Nephron (organoid): Measurements from ENCODE around the gene LTO1.

Experiments
- H3K27ac Mint-ChIP-seq, 3 experiments: 2 replicates each; pipeline ENCODE4 v1.8.0; 2020; ENCODE audit warnings: mixed read lengths in 3 of 3, mild to moderate bottlenecking in 2 of 3, moderate library complexity in 1 of 3
- H3K27me3 Mint-ChIP-seq: 2 replicates; pipeline ENCODE4 v1.8.0; 2021; ENCODE audit warnings: low read depth, mild to moderate bottlenecking, moderate library complexity, mixed read lengths
- H3K36me3 Mint-ChIP-seq: 2 replicates; pipeline ENCODE4 v1.8.0; 2020; ENCODE audit warnings: low read depth, mixed read lengths
- H3K4me1 Mint-ChIP-seq: 2 replicates; pipeline ENCODE4 v1.8.0; 2020; ENCODE audit warnings: mixed read lengths
- H3K4me3 Mint-ChIP-seq, 3 experiments: 2 replicates each; pipeline ENCODE4 v1.8.0; 2020; ENCODE audit warnings: mild to moderate bottlenecking in 3 of 3, mixed read lengths in 3 of 3, moderate library complexity in 2 of 3
- H3K9me3 Mint-ChIP-seq: 2 replicates; pipeline ENCODE4 v1.8.0; 2020; ENCODE audit warnings: mixed read lengths
- TF ChIP-seq, protein P1 (sequence below), 3 experiments: fragments of 200-600 bp; sonication (generic); IDR thresholded peaks; one replicate each; pipeline ENCODE4 v1.5.0; 2021; ENCODE audit warnings: antibody characterized with exemption in 3 of 3; ENCODE audit not compliant: unreplicated experiment in 3 of 3

LTO1 gene

DNA sequence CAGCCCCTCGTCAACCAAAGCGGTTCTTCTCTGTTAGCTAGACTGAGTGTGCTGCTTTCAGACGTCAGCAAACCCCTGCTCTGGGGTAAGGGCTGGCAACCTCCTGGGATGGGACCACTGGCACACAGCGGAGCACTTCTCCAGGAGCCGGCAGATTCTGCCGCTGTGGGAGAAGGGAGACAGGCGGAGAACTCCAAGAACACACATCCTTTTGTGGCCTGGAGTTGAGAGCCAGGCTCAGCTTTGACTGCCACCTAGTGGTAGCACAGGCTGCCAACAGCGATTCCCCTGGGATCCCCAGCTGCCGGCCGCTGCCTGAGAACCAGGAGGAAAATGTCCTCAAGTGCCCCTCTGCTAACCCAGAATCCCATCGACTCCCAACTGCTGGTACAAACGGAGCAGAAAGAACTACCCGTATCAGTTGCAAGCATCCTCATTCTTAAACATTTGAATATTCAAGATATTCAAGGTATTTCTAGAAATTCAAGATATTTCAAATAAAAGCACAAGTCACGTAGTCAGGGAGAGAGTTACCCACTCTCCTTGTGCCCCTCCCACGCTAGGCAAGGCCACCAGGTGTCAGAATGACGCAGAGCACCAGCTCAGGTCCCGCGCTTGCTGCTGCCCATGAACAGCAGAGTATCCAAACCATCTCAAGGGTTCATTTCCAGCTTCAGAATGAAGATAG lies 4.9 kb downstream of the LTO1 start:
- no peaks in the 10 kb centered on the region for H3K27me3 Mint-ChIP-seq
- TF ChIP-seq, protein P1, sequence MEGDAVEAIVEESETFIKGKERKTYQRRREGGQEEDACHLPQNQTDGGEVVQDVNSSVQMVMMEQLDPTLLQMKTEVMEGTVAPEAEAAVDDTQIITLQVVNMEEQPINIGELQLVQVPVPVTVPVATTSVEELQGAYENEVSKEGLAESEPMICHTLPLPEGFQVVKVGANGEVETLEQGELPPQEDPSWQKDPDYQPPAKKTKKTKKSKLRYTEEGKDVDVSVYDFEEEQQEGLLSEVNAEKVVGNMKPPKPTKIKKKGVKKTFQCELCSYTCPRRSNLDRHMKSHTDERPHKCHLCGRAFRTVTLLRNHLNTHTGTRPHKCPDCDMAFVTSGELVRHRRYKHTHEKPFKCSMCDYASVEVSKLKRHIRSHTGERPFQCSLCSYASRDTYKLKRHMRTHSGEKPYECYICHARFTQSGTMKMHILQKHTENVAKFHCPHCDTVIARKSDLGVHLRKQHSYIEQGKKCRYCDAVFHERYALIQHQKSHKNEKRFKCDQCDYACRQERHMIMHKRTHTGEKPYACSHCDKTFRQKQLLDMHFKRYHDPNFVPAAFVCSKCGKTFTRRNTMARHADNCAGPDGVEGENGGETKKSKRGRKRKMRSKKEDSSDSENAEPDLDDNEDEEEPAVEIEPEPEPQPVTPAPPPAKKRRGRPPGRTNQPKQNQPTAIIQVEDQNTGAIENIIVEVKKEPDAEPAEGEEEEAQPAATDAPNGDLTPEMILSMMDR (IDR thresholded peaks at IDR 0.05; ENCODE audit: unreplicated experiment in 3 of 3) = peak; percentile 91 to 97 (median 95)
- peak overlapping the region; percentile 67 to 79 (median 74) for H3K4me3 Mint-ChIP-seq
- H3K4me1 Mint-ChIP-seq = peaks cover 19% of the 10 kb centered on the region
- no peaks in the 10 kb centered on the region for H3K9me3 Mint-ChIP-seq
- H3K27ac Mint-ChIP-seq = peak overlapping the region in 2 of 3 experiments; percentile 45 to 48
- H3K36me3 Mint-ChIP-seq = peaks cover 23% of the 10 kb centered on the region

DNA sequence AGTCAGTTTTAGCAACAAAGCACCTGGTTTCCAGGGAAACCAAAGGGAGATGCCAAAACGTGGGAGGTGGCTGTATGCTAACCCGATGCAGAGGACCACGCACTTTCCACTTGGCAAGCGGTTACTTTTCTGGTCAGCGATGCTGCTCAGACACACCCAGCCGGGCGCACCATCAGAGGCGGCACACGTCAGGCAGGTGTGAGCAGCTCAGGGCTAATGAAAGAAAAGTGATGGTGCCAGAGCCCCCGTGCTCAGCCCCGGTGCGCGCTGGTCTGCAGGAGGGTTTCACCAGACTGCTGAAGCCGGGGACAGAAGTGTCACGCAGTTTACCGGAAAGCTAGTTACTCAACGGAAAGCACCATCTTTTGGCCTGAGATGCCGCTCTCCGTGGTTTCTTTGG lies 5.7 kb downstream of the LTO1 start:
- Mint-ChIP-seq H3K4me3 (no peak overlapping the region), H3K4me1 (peaks cover 17% of the 10 kb centered on the region), H3K36me3 (peaks cover 23% of the 10 kb centered on the region), H3K27me3 (no peaks in the 10 kb centered on the region), H3K27ac (no peak overlapping the region), H3K9me3 (no peaks in the 10 kb centered on the region)
- TF ChIP-seq, protein P1 (IDR thresholded peaks at IDR 0.05; ENCODE audit: unreplicated experiment in 3 of 3) = no peak

DNA sequence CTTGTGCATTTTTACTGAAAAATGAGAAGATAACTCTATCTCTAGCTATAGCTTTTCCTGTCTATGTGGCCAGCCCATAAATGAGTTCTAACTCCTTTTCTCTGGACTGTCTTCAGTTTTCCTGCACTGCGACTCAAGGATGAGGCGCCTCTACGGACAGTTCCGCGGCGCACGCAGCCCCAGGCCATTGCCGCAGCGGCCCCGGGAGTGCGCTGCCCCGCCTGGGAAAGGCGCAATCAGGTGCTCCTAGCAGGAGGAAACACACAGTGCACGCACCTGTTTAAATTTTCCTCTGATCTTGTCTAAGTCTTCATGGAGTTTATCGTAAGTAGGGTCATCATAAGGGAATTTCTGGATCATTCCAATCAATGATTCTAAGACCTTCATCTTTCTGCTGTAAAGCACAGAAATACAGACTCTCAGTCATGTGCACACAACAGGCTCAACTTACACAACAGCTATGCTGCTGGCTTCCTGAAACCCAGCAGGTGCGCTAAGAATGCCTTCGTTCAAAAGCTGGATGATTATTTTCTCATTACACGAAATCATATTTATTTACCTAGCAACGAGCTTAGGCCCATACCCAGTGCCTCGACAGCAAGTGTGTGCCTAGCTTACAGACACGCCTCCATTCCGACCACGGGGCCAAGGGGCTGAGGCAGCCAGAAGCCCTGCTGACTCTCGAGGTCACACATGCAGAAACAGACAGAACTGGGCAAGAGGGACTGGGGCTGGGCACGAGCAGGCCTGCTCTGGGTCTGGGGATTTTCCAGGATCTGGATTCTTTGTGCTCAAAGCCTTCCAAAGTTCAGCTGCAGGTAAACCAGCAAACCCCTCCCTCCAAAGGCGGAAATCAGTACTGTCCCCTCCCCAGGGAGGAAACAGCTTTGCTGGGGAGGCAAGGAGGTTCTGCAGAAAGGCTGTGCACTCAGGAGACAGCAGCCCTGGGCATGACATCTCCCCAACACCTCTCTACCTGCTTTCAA lies 7.2 kb downstream of the LTO1 start:
- Mint-ChIP-seq H3K36me3 (peaks cover 25% of the 10 kb centered on the region), H3K27ac (no peak overlapping the region), H3K9me3 (no peaks in the 10 kb centered on the region), H3K4me3 (no peak overlapping the region), H3K4me1 (peaks cover 7% of the 10 kb centered on the region), H3K27me3 (no peaks in the 10 kb centered on the region)
- TF ChIP-seq, protein P1 (IDR thresholded peaks at IDR 0.05; ENCODE audit: unreplicated experiment in 3 of 3) = no peak

GRCh38 chr11:69666752-69667536 lies 8.2 kb downstream of the LTO1 start:
- no peak overlapping the region for H3K27ac Mint-ChIP-seq
- no peaks in the 10 kb centered on the region for H3K27me3 Mint-ChIP-seq

DNA sequence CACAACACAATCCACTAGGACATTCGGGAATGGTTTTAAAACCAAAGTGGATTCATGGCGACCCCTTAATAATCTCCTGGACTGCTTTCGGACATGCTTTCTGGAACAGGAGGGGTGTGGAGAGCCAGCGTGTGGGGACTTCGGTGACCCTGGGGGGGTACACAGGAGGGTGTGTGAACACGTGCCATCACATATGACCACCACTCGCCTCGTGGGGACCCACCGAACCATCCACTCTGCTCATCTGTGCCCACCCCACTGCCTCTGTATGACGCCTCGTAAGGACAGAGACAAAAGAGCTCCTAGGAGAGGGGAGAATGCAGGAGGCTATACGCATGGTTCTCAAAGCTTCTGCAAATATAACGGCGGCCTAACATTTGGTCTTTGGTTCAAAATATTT lies 8.9 kb downstream of the LTO1 start:
- Mint-ChIP-seq H3K4me1 (peaks cover 13% of the 10 kb centered on the region), H3K27me3 (no peaks in the 10 kb centered on the region), H3K9me3 (no peaks in the 10 kb centered on the region), H3K36me3 (peaks cover 25% of the 10 kb centered on the region), H3K27ac (no peak overlapping the region), H3K4me3 (no peak overlapping the region)
- TF ChIP-seq, protein P1 (IDR thresholded peaks at IDR 0.05; ENCODE audit: unreplicated experiment in 3 of 3) = no peak

More at GRCh38 chr11:69666752-69667536, 8.2 kb downstream of the LTO1 start:
- Mint-ChIP-seq H3K36me3 (peaks cover 25% of the 10 kb centered on the region), H3K4me3 (no peak overlapping the region), H3K4me1 (peaks cover 10% of the 10 kb centered on the region), H3K9me3 (no peaks in the 10 kb centered on the region)
- TF ChIP-seq, protein P1 (IDR thresholded peaks at IDR 0.05; ENCODE audit: unreplicated experiment in 3 of 3) = no peak
